HepG2 (cell line): Measurements from ENCODE around the gene ALK. TPM values are rescaled to one million over a fixed set of nuclear protein-coding genes. Genes with fewer than 3 reads are reported as not detected.

ENCODE experiments used
- ATAC-seq: fragments of 200-7000 bp; cut with Tn5 transposase; 3 replicates; pipeline ENCODE4 v1.9.1; 2020; ENCODE audit warnings: mild to moderate bottlenecking, moderate library complexity
- BruUV-seq: library from RNA; stranded (reverse); fragments of 400-500 nt; replicated peaks from 2 replicates; lab custom pipeline; 2021; lab: Mats Ljungman, UMichigan
- CTCF ChIA-PET: fragments of 300-600 bp; formaldehyde crosslinking; extraction: SDS; loops from one replicate; lab custom pipeline; 2021; ENCODE audit warnings: low total read pairs, inconsistent platforms, low intra/inter-chr PET ratio; lab: Yijun Ruan, JAX
- POLR2A ChIA-PET: fragments of 350-600 bp; sonication (Branson Sonifier 250); formaldehyde crosslinking; loops from one replicate; lab custom pipeline; 2020; ENCODE audit warnings: antibody characterized with exemption, inconsistent platforms; lab: Yijun Ruan, JAX
- DNase-seq: peaks from one replicate; pipeline ENCODE4 v3.0.0-alpha.2; 2015; ENCODE audit warnings: low spot score
- FAIRE-seq: peaks from 3 replicates; lab custom pipeline; 2011; peaks lifted over from hg19 to GRCh38; lab: Jason Lieb, UNC
- H2AFZ ChIP-seq: one replicate; pipeline ENCODE4 v1.6.1; 2011; ENCODE audit warnings: low read length, inconsistent platforms
- H3K27ac ChIP-seq: fragments of 300-600 bp; 3 replicates; pipeline ENCODE4 v1.8.0; 2011; ENCODE audit warnings: mixed run types, mild to moderate bottlenecking, mixed read lengths, low read length, inconsistent platforms; ENCODE audit not compliant: insufficient read depth; ENCODE audit errors: extremely low read length
- H3K27me3 ChIP-seq, 2 experiments: fragments of 200-600 bp in 1 of 2; 2 replicates in 1 of 2; 3 replicates in 1 of 2; pipeline versions ENCODE4 v1.6.0 to v1.8.0; 2011; ENCODE audit warnings: low read length in 2 of 2, mild to moderate bottlenecking in 2 of 2, moderate library complexity in 2 of 2, inconsistent platforms in 1 of 2; ENCODE audit not compliant: insufficient read depth in 2 of 2, control insufficient read depth in 1 of 2
- H3K36me3 ChIP-seq, 2 experiments: fragments of 200-600 bp in 1 of 2; replicated peaks in 1 of 2; 2 replicates in 1 of 2; 3 replicates in 1 of 2; pipeline versions ENCODE4 v1.5.1 to v1.8.0; 2011; ENCODE audit warnings: low read length in 2 of 2, inconsistent platforms in 1 of 2; ENCODE audit not compliant: insufficient read depth in 2 of 2, control insufficient read depth in 1 of 2
- H3K4me1 ChIP-seq: 2 replicates; pipeline ENCODE4 v1.5.1; 2012; ENCODE audit warnings: low read length, inconsistent platforms; ENCODE audit not compliant: insufficient read depth
- H3K4me2 ChIP-seq: 2 replicates; pipeline ENCODE4 v1.6.0; 2011; ENCODE audit warnings: low read depth, low read length, inconsistent platforms
- H3K4me3 ChIP-seq, 3 experiments: fragments of 200-600 bp in 1 of 3; sonication (generic), shearing (Covaris generic) in 1 of 3; replicated peaks in 1 of 3; 2 replicates each; pipeline ENCODE4 v1.5.1; 2011 to 2016; ENCODE audit warnings: low read length in 3 of 3, inconsistent platforms in 2 of 3, low read depth in 2 of 3, mild to moderate bottlenecking in 2 of 3, control low read depth in 1 of 3, mixed read lengths in 1 of 3; ENCODE audit not compliant: insufficient read depth in 1 of 3
- H3K79me2 ChIP-seq: one replicate; pipeline ENCODE4 v1.6.1; 2011; ENCODE audit warnings: low read length, inconsistent platforms; ENCODE audit not compliant: insufficient read depth
- H3K9ac ChIP-seq: 2 replicates; pipeline ENCODE4 v1.6.0; 2011; ENCODE audit warnings: mild to moderate bottlenecking, low read depth, low read length, inconsistent platforms; ENCODE audit not compliant: insufficient read depth
- H3K9me3 ChIP-seq: 2 replicates; pipeline ENCODE4 v1.5.1; 2012; ENCODE audit warnings: mild to moderate bottlenecking, low read length
- H4K20me1 ChIP-seq: 2 replicates; pipeline ENCODE4 v1.6.0; 2011; ENCODE audit warnings: inconsistent platforms, mild to moderate bottlenecking, low read length, moderate library complexity; ENCODE audit not compliant: insufficient read depth
- AKAP8 ChIP-seq: sonication (generic); formaldehyde crosslinking; IDR thresholded peaks from 2 replicates; pipeline ENCODE4 v1.5.1; 2020; ENCODE audit warnings: mild to moderate bottlenecking, missing genetic modification reagents
- DBP ChIP-seq: sonication (generic); formaldehyde crosslinking; IDR thresholded peaks from 2 replicates; pipeline ENCODE4 v1.4.0; 2020; ENCODE audit warnings: missing genetic modification reagents; ENCODE audit errors: not compliant biosample characterization
- KDM4B ChIP-seq: sonication (generic); formaldehyde crosslinking; IDR thresholded peaks from 2 replicates; pipeline ENCODE4 v1.4.0; 2020; ENCODE audit warnings: missing genetic modification reagents
- KLF6 ChIP-seq: IDR thresholded peaks from 2 replicates; pipeline ENCODE4 v1.8.0; 2016; ENCODE audit warnings: missing biosample characterization, missing genetic modification reagents
- NAIF1 ChIP-seq: sonication (generic); formaldehyde crosslinking; IDR thresholded peaks from 2 replicates; pipeline ENCODE4 v1.5.0; 2020; ENCODE audit warnings: mild to moderate bottlenecking, missing genetic modification reagents, borderline replicate concordance
- RBM22 ChIP-seq: fragments of 200-400 bp; formaldehyde crosslinking; optimal IDR thresholded peaks from 2 replicates; pipeline ENCODE3; 2017; ENCODE audit warnings: mild to moderate bottlenecking, low read length, moderate library complexity
- SKI ChIP-seq: fragments of 450-650 bp; IDR thresholded peaks from one replicate; pipeline ENCODE4 v1.6.1; 2018; ENCODE audit warnings: mild to moderate bottlenecking; ENCODE audit not compliant: partially characterized antibody
- THAP8 ChIP-seq: sonication (generic); formaldehyde crosslinking; IDR thresholded peaks from 2 replicates; pipeline ENCODE4 v1.5.1; 2020; ENCODE audit warnings: missing genetic modification reagents, mild to moderate bottlenecking, borderline replicate concordance
- ZFP90 ChIP-seq: sonication (generic); formaldehyde crosslinking; IDR thresholded peaks from 2 replicates; pipeline ENCODE4 v1.8.0; 2022; ENCODE audit warnings: missing genetic modification reagents, mild to moderate bottlenecking, inconsistent platforms, borderline replicate concordance
- ZKSCAN5 ChIP-seq: sonication (generic); formaldehyde crosslinking; IDR thresholded peaks from 2 replicates; pipeline ENCODE4 v1.5.1; 2020; ENCODE audit warnings: mild to moderate bottlenecking, missing genetic modification reagents
- ZNF264 ChIP-seq: sonication (generic); formaldehyde crosslinking; IDR thresholded peaks from 2 replicates; pipeline ENCODE4 v1.4.0; 2020; ENCODE audit warnings: missing genetic modification reagents
- ZNF460 ChIP-seq: sonication (generic); formaldehyde crosslinking; IDR thresholded peaks from 2 replicates; pipeline ENCODE4 v1.5.1; 2020; ENCODE audit warnings: missing genetic modification reagents, mild to moderate bottlenecking, borderline replicate concordance
- ZNF839 ChIP-seq: sonication (generic); formaldehyde crosslinking; IDR thresholded peaks from 2 replicates; pipeline ENCODE4 v1.4.0; 2020; ENCODE audit warnings: missing genetic modification reagents, mild to moderate bottlenecking, borderline replicate concordance
- WGBS: methylation state at CpG from one replicate; pipeline ENCODE4 v1.1.6; 2017; ENCODE audit warnings: low lambda C conversion rate; 5-methylcytosine and 5-hydroxymethylcytosine counted together
- in situ Hi-C: cut with HindIII; loops from 2 replicates; pipeline ENCODE4 v1.10.0; 2017; ENCODE audit warnings: low pct_unique_long_range_greater_than_20kb; ENCODE audit not compliant: extremely low pct_ligation_motif_present
- intact Hi-C: fragments of 100-400 bp; cut with micrococcal nuclease; formaldehyde crosslinking; loops from one replicate; pipeline ENCODE4 v1.10.0; 2022; ENCODE audit not compliant: unreplicated experiment
- polyA plus RNA-seq, 8 experiments: library from polyadenylated mRNA; depleted of rRNA in 3 of 8; stranded (reverse) in 7 of 8; unstranded in 1 of 8; fragments of >200 nt; fragmentation: Illumina TruSeq in 4 of 8; extraction: Trizol in 4 of 8; gene quantifications; 2 replicates each; pipeline versions ENCODE4 v1.2.1 to v1.2.3, GENCODE V29; 2011 to 2016; ENCODE audit warnings: low read depth in 4 of 8, missing spikeins in 1 of 8, mixed read lengths in 1 of 8; ENCODE audit not compliant: insufficient read depth in 1 of 8
- total RNA-seq, 5 experiments: library from RNA; depleted of rRNA; stranded (reverse); fragments of >200 nt; fragmentation: Illumina TruSeq; extraction: Trizol; gene quantifications; 2 replicates each; pipeline ENCODE4 v1.2.3, GENCODE V29; 2016; ENCODE audit warnings: low read depth in 1 of 5

ALK gene
- total and polyA plus RNA-seq, 2 of the 13 experiments (the other 11 are each of a cell fraction or from before 2014, with no cell fraction given), result not detected

GRCh38 chr2:29613792-29614266, 307.6 kb downstream of the ALK start (continued):
- TF ChIP-seq AKAP8 (CRISPR knock-in tag) (no peak), ZNF264 (CRISPR knock-in tag) (no peak), SKI (no peak)
- TF ChIP-seq, all 625 proteins: peak for 0

- no TSS peak for BruUV-seq
- Histone ChIP-seq H4K20me1 (no peaks in the 10 kb centered on the region), H3K9ac (no peak overlapping the region), H3K4me3 (no peak overlapping the region), H2AFZ (no peak overlapping the region), H3K79me2 (no peaks in the 10 kb centered on the region), H3K9me3 (no peaks in the 10 kb centered on the region), H3K27me3 (peaks cover 0 to 20% of the 10 kb centered on the region in 2 experiments; a peak in 2 of 5 replicates), H3K4me2 (no peak overlapping the region), H3K27ac (no peak overlapping the region), H3K36me3 (no peaks in the 10 kb centered on the region), H3K4me1 (no peaks in the 10 kb centered on the region)
- in situ Hi-C loops (no loop called here), intact Hi-C loops (no loop called here)
- FAIRE-seq, result no peak
- ATAC-seq, result no peak
- ChIA-PET POLR2A (no interaction called here), CTCF (no interaction called here)
- WGBS, result 5% methylated on average over 3 of the region's 3 CpGs
- no peak for DNase-seq
- TF ChIP-seq KLF6 (CRISPR knock-in tag), result no peak
- TF ChIP-seq ZKSCAN5 (CRISPR knock-in tag), result no peak
- no peak for TF ChIP-seq DBP (CRISPR knock-in tag)
- no peak for TF ChIP-seq ZNF460
- no peak for TF ChIP-seq ZFP90 (CRISPR knock-in tag)
- TF ChIP-seq THAP8 (CRISPR knock-in tag), result no peak
- TF ChIP-seq KDM4B (CRISPR knock-in tag), result no peak
- TF ChIP-seq RBM22, result no peak
- TF ChIP-seq NAIF1, result no peak
- TF ChIP-seq ZNF839 (CRISPR knock-in tag), result no peak
Measured at GRCh38 chr2:29613067-29613466, 308.3 kb downstream of the ALK start.
